K562 (cell line): ENCODE results near the gene KCND2. TPM values are rescaled to one million over a fixed set of nuclear protein-coding genes. Genes with fewer than 3 reads are reported as not detected.

Experiments used
- ATAC-seq: fragments of 200-7000 bp; cut with Tn5 transposase; 3 replicates; pipeline ENCODE4 v1.9.1; 2020; ENCODE audit warnings: moderate library complexity
- BruUV-seq: library from RNA; stranded (reverse); fragments of 400-500 nt; replicated peaks from 2 replicates; lab custom pipeline; 2021; lab: Mats Ljungman, UMichigan
- CTCF ChIA-PET: fragments of 300-600 bp; formaldehyde crosslinking; extraction: SDS; loops from one replicate; lab custom pipeline; 2021; ENCODE audit warnings: low intra/inter-chr PET ratio; lab: Yijun Ruan, JAX
- POLR2A ChIA-PET: fragments of 300-600, 350-650 bp; sonication (Branson Sonifier 250); formaldehyde crosslinking; extraction: SDS; loops from one replicate; lab custom pipeline; 2021; ENCODE audit warnings: antibody characterized with exemption, inconsistent platforms; lab: Yijun Ruan, JAX
- DNase-seq, 4 experiments: peaks; one replicate each; pipeline versions ENCODE4 v3.0.0 to v3.0.0-alpha.2; 2011 to 2018; ENCODE audit warnings: low spot score in 3 of 4, mixed read lengths in 3 of 4; ENCODE audit errors: extremely low read depth in 1 of 4
- FAIRE-seq: peaks from 2 replicates; lab custom pipeline; 2011; peaks lifted over from hg19 to GRCh38; lab: Jason Lieb, UNC
- H2AFZ ChIP-seq: 2 replicates; pipeline ENCODE4 v1.6.0; 2011; ENCODE audit warnings: low read depth, low read length, control low read depth, inconsistent platforms
- H3K27ac ChIP-seq: fragments of 200-600 bp; 3 replicates; pipeline ENCODE4 v1.8.0; 2011; ENCODE audit warnings: low read depth, mild to moderate bottlenecking, control low read depth, inconsistent platforms, low read length, moderate library complexity, mixed read lengths; ENCODE audit errors: extremely low read depth
- H3K27me3 ChIP-seq, 2 experiments: fragments of 300-600 bp in 1 of 2; 2 replicates in 1 of 2; 3 replicates in 1 of 2; pipeline versions ENCODE4 v1.6.0 to v1.8.0; 2011; ENCODE audit warnings: inconsistent platforms in 2 of 2, low read length in 2 of 2, mild to moderate bottlenecking in 1 of 2, mixed read lengths in 1 of 2, moderate library complexity in 1 of 2; ENCODE audit not compliant: control insufficient read depth in 2 of 2, insufficient read depth in 2 of 2
- H3K36me3 ChIP-seq: fragments of 300-600 bp; 3 replicates; pipeline ENCODE4 v1.8.0; 2011; ENCODE audit warnings: mild to moderate bottlenecking, low read length, inconsistent platforms; ENCODE audit not compliant: control insufficient read depth, insufficient read depth
- H3K4me1 ChIP-seq, 2 experiments: fragments of 200-600 bp in 1 of 2; replicated peaks in 1 of 2; 2 replicates in 1 of 2; 3 replicates in 1 of 2; pipeline versions ENCODE4 v1.5.1 to v1.8.0; 2011; ENCODE audit warnings: inconsistent platforms in 2 of 2, low read length in 2 of 2, mild to moderate bottlenecking in 1 of 2, mixed read lengths in 1 of 2, moderate library complexity in 1 of 2; ENCODE audit not compliant: control insufficient read depth in 2 of 2, insufficient read depth in 2 of 2
- H3K4me2 ChIP-seq: 2 replicates; pipeline ENCODE4 v1.6.1; 2011; ENCODE audit warnings: low read length, control low read depth, inconsistent platforms, mixed read lengths; ENCODE audit not compliant: insufficient read depth
- H3K4me3 ChIP-seq: fragments of 200-600 bp; sonication (generic), shearing (Covaris generic); 2 replicates; pipeline ENCODE4 v1.5.1; 2016; ENCODE audit warnings: control low read depth, inconsistent platforms
- H3K79me2 ChIP-seq: fragments of 200-600 bp; 3 replicates; pipeline ENCODE4 v1.8.0; 2011; ENCODE audit warnings: low read length, inconsistent platforms; ENCODE audit not compliant: control insufficient read depth, insufficient read depth
- H3K9ac ChIP-seq, 2 experiments: 2 replicates each; pipeline versions ENCODE4 v1.6.0 to v1.6.1; 2011; ENCODE audit warnings: low read depth in 2 of 2, low read length in 2 of 2, control low read depth in 1 of 2, inconsistent platforms in 1 of 2, mild to moderate bottlenecking in 1 of 2, mixed read lengths in 1 of 2; ENCODE audit not compliant: insufficient read depth in 1 of 2
- H3K9me1 ChIP-seq: one replicate; pipeline ENCODE4 v1.6.0; 2011; ENCODE audit warnings: inconsistent platforms, mild to moderate bottlenecking, low read length, moderate library complexity; ENCODE audit not compliant: control insufficient read depth, insufficient read depth
- H3K9me3 ChIP-seq: replicated peaks from 2 replicates; pipeline ENCODE4 v1.5.1; 2011; ENCODE audit warnings: low read depth, low read length, inconsistent platforms; ENCODE audit not compliant: control insufficient read depth, insufficient read depth
- H4K20me1 ChIP-seq: replicated peaks from 2 replicates; pipeline ENCODE4 v1.6.1; 2011; ENCODE audit warnings: low read length, inconsistent platforms, mixed read lengths; ENCODE audit not compliant: control insufficient read depth, insufficient read depth
- MAFK ChIP-seq: IDR thresholded peaks from 2 replicates; pipeline ENCODE4 v1.6.1; 2011; ENCODE audit warnings: low read length, improper control_type of control experiment
- WGBS: fragments of 100-300 bp; shearing (Covaris generic); methylation state at CpG from one replicate; pipeline ENCODE4 v1.1.6; 2016; ENCODE audit warnings: low coverage, mixed read lengths; ENCODE audit not compliant: insufficient coverage; ENCODE audit errors: missing lambda C conversion rate; 5-methylcytosine and 5-hydroxymethylcytosine counted together
- in situ Hi-C: fragments of 300-500 bp; cut with MboI; formaldehyde crosslinking; loops from 4 replicates; pipeline ENCODE4 v1.15.0; 2018; ENCODE audit warnings: inconsistent platforms, mixed read lengths
- intact Hi-C: fragments of 100-400 bp; cut with micrococcal nuclease; formaldehyde crosslinking; loops from 2 replicates; pipeline ENCODE4 v1.14.2; 2022
- polyA plus RNA-seq, 8 experiments: library from polyadenylated mRNA; depleted of rRNA in 4 of 8; stranded (reverse) in 5 of 8; unstranded in 3 of 8; fragments of >200 nt; fragmentation: Nextera tagmentation in 2 of 8; fragmentation: Illumina TruSeq in 1 of 8; extraction: Ambion mirVana in 2 of 8; extraction: Trizol in 1 of 8; gene quantifications; 2 replicates each; pipeline versions ENCODE4 v1.2.1 to v1.2.3, GENCODE V29; 2011 to 2014; ENCODE audit warnings: inconsistent platforms in 1 of 8, missing spikeins in 1 of 8
- total RNA-seq, 7 experiments: library from RNA; depleted of rRNA in 6 of 7; stranded (reverse); fragments of >200 nt in 6 of 7; fragmentation: Illumina TruSeq in 2 of 7; extraction: Trizol in 2 of 7; gene quantifications; 2 replicates each; pipeline versions ENCODE4 v1.2.1 to v1.2.3, GENCODE V29; 2011 to 2021; ENCODE audit warnings: low replicate concordance in 1 of 7
- TF ChIP-seq, protein P1 (sequence below), 2 experiments: IDR thresholded peaks; 2 replicates each; pipeline ENCODE4 v1.6.1; 2011; ENCODE audit warnings: borderline replicate concordance in 1 of 2, control low read depth in 1 of 2, low read depth in 1 of 2, low read length in 1 of 2, mild to moderate bottlenecking in 1 of 2, mixed read lengths in 1 of 2, moderate library complexity in 1 of 2; ENCODE audit not compliant: insufficient read depth in 1 of 2, insufficient read length in 1 of 2, poor library complexity in 1 of 2, severe bottlenecking in 1 of 2; ENCODE audit errors: extremely low read depth in 1 of 2
- TF ChIP-seq, protein P2 (sequence below): sonication (generic); formaldehyde crosslinking; IDR thresholded peaks from 2 replicates; pipeline ENCODE4 v1.5.0; 2020; ENCODE audit warnings: missing genetic modification reagents
- TF ChIP-seq, protein P3 (sequence below): fragments of 200-800 bp; sonication (Bioruptor generic); IDR thresholded peaks from 2 replicates; pipeline ENCODE4 v1.6.1; 2016; ENCODE audit warnings: missing genetic modification characterization, missing compliant biosample characterization

The KCND2 gene
- total and polyA plus RNA-seq, 9 of the 15 experiments (the other 6 are each of a cell fraction or from before 2014, with no cell fraction given), result 0.03 to 0.12 TPM; not detected in 7

DNA sequence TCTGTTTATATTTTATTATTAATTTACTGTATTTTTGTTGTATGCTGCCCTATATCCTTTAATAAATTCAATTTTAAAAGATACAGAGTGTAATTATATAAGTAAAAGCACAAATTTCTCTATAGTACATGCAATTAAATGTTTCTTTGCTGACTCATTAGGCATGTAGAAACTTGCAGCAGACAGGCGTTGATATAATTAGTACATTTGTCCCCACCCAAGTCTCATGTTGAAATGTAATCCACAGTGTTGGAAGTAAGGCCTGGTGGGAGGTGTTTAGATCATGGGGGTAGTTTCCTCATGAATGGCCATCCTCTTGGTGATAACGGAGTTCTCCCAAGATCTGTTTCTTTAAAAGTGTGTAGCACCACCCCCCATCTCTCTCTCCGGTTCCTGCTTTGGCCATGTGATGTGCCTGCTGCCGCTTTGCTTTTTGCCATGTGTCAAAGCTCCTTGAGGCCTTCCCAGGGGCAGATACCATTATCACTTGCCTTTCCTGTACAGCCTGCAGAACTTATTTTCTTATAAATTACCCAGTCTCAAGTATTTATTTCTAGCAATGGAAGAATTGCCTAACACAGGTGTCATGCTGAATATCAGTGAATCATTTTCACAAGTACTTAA is 521.2 kb downstream of the KCND2 start:
- H3K79me2 ChIP-seq, result no peaks in the 10 kb centered on the region
- H3K4me3 ChIP-seq, result no peak overlapping the region
- DNase-seq (peak in 1 of 4 experiments; percentile 11), FAIRE-seq (no peak), ATAC-seq (no peak)
- H3K27me3 ChIP-seq, result peaks cover 0 to 8% of the 10 kb centered on the region in 2 experiments; a peak in 1 of 5 replicates
- no peaks in the 10 kb centered on the region for H3K9me3 ChIP-seq
- in situ Hi-C loops, result loop anchor here (5.0 to 25.0 kb wide), 3 partner anchors 318 to 743 kb away; no protein-coding TSS in a partner anchor
- H3K9ac ChIP-seq, result no peak overlapping the region
- 0% methylated on average over 4 of the region's 4 CpGs for WGBS
- no peaks in the 10 kb centered on the region for H3K36me3 ChIP-seq
- H4K20me1 ChIP-seq, result no peaks in the 10 kb centered on the region
- CTCF ChIA-PET, result no interaction called here
- H2AFZ ChIP-seq, result no peak overlapping the region
- POLR2A ChIA-PET, result no interaction called here
- H3K4me1 ChIP-seq, result no peaks in the 10 kb centered on the region; a peak in 1 of 5 replicates
- intact Hi-C loops, result loop anchor here (5.0 kb wide), 2 partner anchors 313 to 753 kb away; no protein-coding TSS in a partner anchor
- no peak overlapping the region for H3K4me2 ChIP-seq
- no TSS peak for BruUV-seq
- H3K27ac ChIP-seq, result no peak overlapping the region
- no peaks in the 10 kb centered on the region for H3K9me1 ChIP-seq
- no peak for TF ChIP-seq MAFK
- TF ChIP-seq, protein P1, sequence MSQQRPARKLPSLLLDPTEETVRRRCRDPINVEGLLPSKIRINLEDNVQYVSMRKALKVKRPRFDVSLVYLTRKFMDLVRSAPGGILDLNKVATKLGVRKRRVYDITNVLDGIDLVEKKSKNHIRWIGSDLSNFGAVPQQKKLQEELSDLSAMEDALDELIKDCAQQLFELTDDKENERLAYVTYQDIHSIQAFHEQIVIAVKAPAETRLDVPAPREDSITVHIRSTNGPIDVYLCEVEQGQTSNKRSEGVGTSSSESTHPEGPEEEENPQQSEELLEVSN (IDR thresholded peaks at IDR 0.05; ENCODE audit: borderline replicate concordance in 1 of 2, extremely low read depth in 1 of 2, insufficient read depth in 1 of 2, insufficient read length in 1 of 2, low read depth in 1 of 2, low read length in 1 of 2, poor library complexity in 1 of 2, severe bottlenecking in 1 of 2), result peak in 1 of 2 experiments; percentile 73
- TF ChIP-seq, protein P2, sequence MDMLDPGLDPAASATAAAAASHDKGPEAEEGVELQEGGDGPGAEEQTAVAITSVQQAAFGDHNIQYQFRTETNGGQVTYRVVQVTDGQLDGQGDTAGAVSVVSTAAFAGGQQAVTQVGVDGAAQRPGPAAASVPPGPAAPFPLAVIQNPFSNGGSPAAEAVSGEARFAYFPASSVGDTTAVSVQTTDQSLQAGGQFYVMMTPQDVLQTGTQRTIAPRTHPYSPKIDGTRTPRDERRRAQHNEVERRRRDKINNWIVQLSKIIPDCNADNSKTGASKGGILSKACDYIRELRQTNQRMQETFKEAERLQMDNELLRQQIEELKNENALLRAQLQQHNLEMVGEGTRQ (CRISPR knock-in tag), result peak; percentile 58
- TF ChIP-seq, protein P3, sequence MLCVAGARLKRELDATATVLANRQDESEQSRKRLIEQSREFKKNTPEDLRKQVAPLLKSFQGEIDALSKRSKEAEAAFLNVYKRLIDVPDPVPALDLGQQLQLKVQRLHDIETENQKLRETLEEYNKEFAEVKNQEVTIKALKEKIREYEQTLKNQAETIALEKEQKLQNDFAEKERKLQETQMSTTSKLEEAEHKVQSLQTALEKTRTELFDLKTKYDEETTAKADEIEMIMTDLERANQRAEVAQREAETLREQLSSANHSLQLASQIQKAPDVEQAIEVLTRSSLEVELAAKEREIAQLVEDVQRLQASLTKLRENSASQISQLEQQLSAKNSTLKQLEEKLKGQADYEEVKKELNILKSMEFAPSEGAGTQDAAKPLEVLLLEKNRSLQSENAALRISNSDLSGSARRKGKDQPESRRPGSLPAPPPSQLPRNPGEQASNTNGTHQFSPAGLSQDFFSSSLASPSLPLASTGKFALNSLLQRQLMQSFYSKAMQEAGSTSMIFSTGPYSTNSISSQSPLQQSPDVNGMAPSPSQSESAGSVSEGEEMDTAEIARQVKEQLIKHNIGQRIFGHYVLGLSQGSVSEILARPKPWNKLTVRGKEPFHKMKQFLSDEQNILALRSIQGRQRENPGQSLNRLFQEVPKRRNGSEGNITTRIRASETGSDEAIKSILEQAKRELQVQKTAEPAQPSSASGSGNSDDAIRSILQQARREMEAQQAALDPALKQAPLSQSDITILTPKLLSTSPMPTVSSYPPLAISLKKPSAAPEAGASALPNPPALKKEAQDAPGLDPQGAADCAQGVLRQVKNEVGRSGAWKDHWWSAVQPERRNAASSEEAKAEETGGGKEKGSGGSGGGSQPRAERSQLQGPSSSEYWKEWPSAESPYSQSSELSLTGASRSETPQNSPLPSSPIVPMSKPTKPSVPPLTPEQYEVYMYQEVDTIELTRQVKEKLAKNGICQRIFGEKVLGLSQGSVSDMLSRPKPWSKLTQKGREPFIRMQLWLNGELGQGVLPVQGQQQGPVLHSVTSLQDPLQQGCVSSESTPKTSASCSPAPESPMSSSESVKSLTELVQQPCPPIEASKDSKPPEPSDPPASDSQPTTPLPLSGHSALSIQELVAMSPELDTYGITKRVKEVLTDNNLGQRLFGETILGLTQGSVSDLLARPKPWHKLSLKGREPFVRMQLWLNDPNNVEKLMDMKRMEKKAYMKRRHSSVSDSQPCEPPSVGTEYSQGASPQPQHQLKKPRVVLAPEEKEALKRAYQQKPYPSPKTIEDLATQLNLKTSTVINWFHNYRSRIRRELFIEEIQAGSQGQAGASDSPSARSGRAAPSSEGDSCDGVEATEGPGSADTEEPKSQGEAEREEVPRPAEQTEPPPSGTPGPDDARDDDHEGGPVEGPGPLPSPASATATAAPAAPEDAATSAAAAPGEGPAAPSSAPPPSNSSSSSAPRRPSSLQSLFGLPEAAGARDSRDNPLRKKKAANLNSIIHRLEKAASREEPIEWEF (CRISPR knock-in tag), result no peak
